Heart right ventricle (tissue), 16 donors: Measurements from ENCODE around the gene TTN. TPM values are rescaled to one million over a fixed set of nuclear protein-coding genes. Genes with fewer than 3 reads are reported as not detected.

ENCODE experiments used
- ATAC-seq, 8 donors: fragments of 200-7000 bp; cut with Tn5 transposase; one replicate each; pipeline ENCODE4 v1.9.1; 2020; ENCODE audit warnings: mild to moderate bottlenecking in 8 of 8, moderate library complexity in 8 of 8, moderate number of reproducible peaks in 1 of 8
- DNase-seq, 2 donors: peaks; one replicate each; pipeline ENCODE4 v3.0.0-alpha.2; 2020
- H3K27ac ChIP-seq, 10 donors: fragments of 200-600 bp; sonication (generic) in 2 of 10; one replicate each; pipeline versions ENCODE4 v1.5.0 to v1.8.0; 2020 to 2022; ENCODE audit warnings: mild to moderate bottlenecking in 3 of 10
- H3K27me3 ChIP-seq, 7 donors: fragments of 200-600 bp; one replicate each; pipeline ENCODE4 v1.8.0; 2021 to 2022; ENCODE audit warnings: mild to moderate bottlenecking in 2 of 7
- H3K36me3 ChIP-seq, 9 donors: fragments of 200-600 bp; sonication (generic) in 1 of 9; one replicate each; pipeline versions ENCODE4 v1.5.0 to v1.8.0; 2020 to 2022; ENCODE audit warnings: mild to moderate bottlenecking in 2 of 9
- H3K4me1 ChIP-seq, 9 donors: fragments of 200-600 bp; sonication (generic) in 1 of 9; one replicate each; pipeline versions ENCODE4 v1.5.0 to v1.8.0; 2020 to 2022; ENCODE audit warnings: mild to moderate bottlenecking in 4 of 9
- H3K4me3 ChIP-seq, 10 donors: fragments of 200-600 bp; sonication (generic) in 2 of 10; one replicate each; pipeline versions ENCODE4 v1.5.0 to v1.8.0; 2020 to 2022; ENCODE audit warnings: mild to moderate bottlenecking in 7 of 10, moderate library complexity in 2 of 10
- H3K9me3 ChIP-seq, 11 donors: fragments of 200-600 bp in 10 of 11; sonication (generic) in 2 of 11; one replicate each; pipeline versions ENCODE4 v1.5.0 to v1.8.0; 2013 to 2022; ENCODE audit warnings: mild to moderate bottlenecking in 2 of 11, control low read depth in 1 of 11, moderate library complexity in 1 of 11
- CTCF ChIP-seq, 9 donors: fragments of 200-600 bp; sonication (generic) in 2 of 9; IDR thresholded peaks; one replicate each; pipeline versions ENCODE4 v1.5.0 to v1.8.0; 2021 to 2022; ENCODE audit warnings: antibody characterized with exemption in 9 of 9, mild to moderate bottlenecking in 5 of 9, moderate library complexity in 1 of 9
- WGBS, 2 donors: extraction: QIAGEN DNeasy Blood & Tissue Kit; methylation state at CpG; one replicate each; pipeline ENCODE4 v1.1.7; 2013; ENCODE audit warnings: inconsistent platforms in 1 of 2; 5-methylcytosine and 5-hydroxymethylcytosine counted together
- intact Hi-C, 10 donors: fragments of 100-400 bp; cut with DNase I; formaldehyde crosslinking; loops; one replicate each; pipeline versions ENCODE4 v1.11.1 to v1.14.2; 2022
- polyA plus RNA-seq, 2 donors: library from polyadenylated mRNA; stranded (reverse); fragments of 200-250 nt; gene quantifications; one replicate each; pipeline ENCODE4 v1.2.3, GENCODE V29; 2013
- total RNA-seq, 10 donors: library from RNA; stranded (reverse); fragmentation: NEBNext Ultra II Directional in 3 of 10; extraction: Animal tissue kit (Norgen Biotek cat#: 25700) in 3 of 10; gene quantifications; one replicate each; pipeline versions ENCODE4 v1.2.1 to v1.2.4, GENCODE V29; 2021 to 2023
- donor health status: Arrhythmogenic right ventricular cardiomyopathy.
- donor health status: ischemic (EF 13 %, LVEDD 7.1; RV severe dilation, severe dysfunction).
- donor health status: healthy with polysubstance abuse.
- donor health status: DM: no; HTN: yes; CAD: no.
- donor health status: DM: no; HTN: no; CAD: no.
- donor health status: ischemic (EF 25% LVEDD 6.9; RV normal size, moderate dysfunction).
- donor health status: ischemic (EF 25% LVEDD 5.7; RV mildly dilated, moderate dysfunction).
- donor health status: healthy.
- donor health status: DM: yes; HTN: yes; CAD: no.
- donor health status: Ischemic cardiomyopathy.
- donor health status: ischemic (EF 35%, LVEDD 5.7; RV mildly dilated, moderate dysfunction).
- donor health status: nonischemic (EF 11% LVEDD 7.7; RV severe dilation, severe dysfunction).
- donor health status: DM: yes; HTN: yes; CAD: no.
- donor health status: PGD.
- donor health status: ischemic (EF 29% LVEDD 5.4; RV normal size, mild dysfunction).
- donor health status: nonischemic (EF 23%, LVEDD 6.1; RV moderate dilation, normal function).

Gene TTN
- total and polyA plus RNA-seq, 12 donors, result 65.7 to 4,921 (median 3,636) TPM

GRCh38 chr2:178830451-178830850, 23.2 kb upstream of the TTN start:
- Histone ChIP-seq H3K4me3 (no peak overlapping the region), H3K27ac (peak overlapping the region in 5 of 10 donors; percentile 29 to 79 (median 55)), H3K9me3 (peaks cover 0 to 7% (median 0%) of the 10 kb centered on the region in 11 donors), H3K36me3 (peaks cover 0 to 5% (median 0%) of the 10 kb centered on the region in 9 donors), H3K27me3 (no peaks in the 10 kb centered on the region), H3K4me1 (peaks cover 2 to 56% (median 31%) of the 10 kb centered on the region in 9 donors)
- ATAC-seq (peak in 2 of 8 donors; percentile 15 to 43), DNase-seq (no peak)
- intact Hi-C loops, result no loop called here
- WGBS, 2 donors, result 49 to 69% methylated on average over 2 of the region's 2 CpGs
- no peak for TF ChIP-seq CTCF (IDR thresholded peaks at IDR 0.05)

GRCh38 chr2:178829981-178830380, 22.8 kb upstream of the TTN start:
- ATAC-seq, result peak in 1 of 8 donors; percentile 8
- peaks cover 0 to 8% (median 0%) of the 10 kb centered on the region in 11 donors for H3K9me3 ChIP-seq
- intact Hi-C loops, result loop anchor here in 1 of 10 donors (2.0 kb wide), 1 partner anchor 31 kb away; no protein-coding TSS in a partner anchor
- H3K4me3 ChIP-seq, result no peak overlapping the region
- DNase-seq, result no peak
- peaks cover 2 to 51% (median 31%) of the 10 kb centered on the region in 9 donors for H3K4me1 ChIP-seq
- no peak for TF ChIP-seq CTCF (IDR thresholded peaks at IDR 0.05)
- H3K36me3 ChIP-seq, result peaks cover 0 to 5% (median 0%) of the 10 kb centered on the region in 9 donors
- WGBS, 2 donors, result 60 to 63% methylated on average over 3 of the region's 3 CpGs
- no peaks in the 10 kb centered on the region for H3K27me3 ChIP-seq
- peak overlapping the region in 7 of 10 donors; percentile 27 to 79 (median 53) for H3K27ac ChIP-seq

- DNase-seq (no peak), ATAC-seq (peak in 7 of 8 donors; percentile 31 to 63 (median 51))
- Histone ChIP-seq H3K27me3 (no peaks in the 10 kb centered on the region), H3K4me3 (peak overlapping the region in 1 of 10 donors; percentile 11), H3K27ac (peak overlapping the region in 7 of 10 donors; percentile 27 to 79 (median 53)), H3K4me1 (peaks cover 2 to 48% (median 31%) of the 10 kb centered on the region in 9 donors), H3K9me3 (peaks cover 0 to 8% (median 0%) of the 10 kb centered on the region in 11 donors), H3K36me3 (peaks cover 0 to 5% (median 0%) of the 10 kb centered on the region in 9 donors)
- no peak for TF ChIP-seq CTCF (IDR thresholded peaks at IDR 0.05)
- intact Hi-C loops, result loop anchor here in 1 of 10 donors (2.0 kb wide), 1 partner anchor 31 kb away; no protein-coding TSS in a partner anchor
- 39 to 52% methylated on average over 3 of the region's 3 CpGs for WGBS, 2 donors
Observed at GRCh38 chr2:178829299-178829960, 22.2 kb upstream of the TTN start.

- Histone ChIP-seq H3K4me1 (peaks cover 2 to 42% (median 31%) of the 10 kb centered on the region in 9 donors), H3K36me3 (peaks cover 0 to 5% (median 0%) of the 10 kb centered on the region in 9 donors), H3K4me3 (peak overlapping the region in 3 of 10 donors; percentile 1 to 31 (median 11)), H3K27ac (peak overlapping the region in 7 of 10 donors; percentile 3 to 79 (median 53)), H3K9me3 (peaks cover 0 to 8% (median 0%) of the 10 kb centered on the region in 11 donors), H3K27me3 (no peaks in the 10 kb centered on the region)
- no peak for DNase-seq
- 52 to 55% methylated on average over 4 of the region's 4 CpGs for WGBS, 2 donors
- intact Hi-C loops, result loop anchor here in 1 of 10 donors (2.0 kb wide), 1 partner anchor 32 kb away; no protein-coding TSS in a partner anchor
- peak in 1 of 8 donors; percentile 33 for ATAC-seq
- no peak for TF ChIP-seq CTCF (IDR thresholded peaks at IDR 0.05)
Observed at GRCh38 chr2:178828486-178828881, 21.3 kb upstream of the TTN start.
